Measurements from ENCODE around the gene RAP1A.

RAP1A gene

GRCh38 chr1:111736548-111737215 is 117.1 kb downstream of the RAP1A start:
- no peak for TF ChIP-seq EZH2phosphoT487 (IDR thresholded peaks at IDR 0.05; ENCODE audit: borderline replicate concordance, low read length)
- TF ChIP-seq, protein P1, sequence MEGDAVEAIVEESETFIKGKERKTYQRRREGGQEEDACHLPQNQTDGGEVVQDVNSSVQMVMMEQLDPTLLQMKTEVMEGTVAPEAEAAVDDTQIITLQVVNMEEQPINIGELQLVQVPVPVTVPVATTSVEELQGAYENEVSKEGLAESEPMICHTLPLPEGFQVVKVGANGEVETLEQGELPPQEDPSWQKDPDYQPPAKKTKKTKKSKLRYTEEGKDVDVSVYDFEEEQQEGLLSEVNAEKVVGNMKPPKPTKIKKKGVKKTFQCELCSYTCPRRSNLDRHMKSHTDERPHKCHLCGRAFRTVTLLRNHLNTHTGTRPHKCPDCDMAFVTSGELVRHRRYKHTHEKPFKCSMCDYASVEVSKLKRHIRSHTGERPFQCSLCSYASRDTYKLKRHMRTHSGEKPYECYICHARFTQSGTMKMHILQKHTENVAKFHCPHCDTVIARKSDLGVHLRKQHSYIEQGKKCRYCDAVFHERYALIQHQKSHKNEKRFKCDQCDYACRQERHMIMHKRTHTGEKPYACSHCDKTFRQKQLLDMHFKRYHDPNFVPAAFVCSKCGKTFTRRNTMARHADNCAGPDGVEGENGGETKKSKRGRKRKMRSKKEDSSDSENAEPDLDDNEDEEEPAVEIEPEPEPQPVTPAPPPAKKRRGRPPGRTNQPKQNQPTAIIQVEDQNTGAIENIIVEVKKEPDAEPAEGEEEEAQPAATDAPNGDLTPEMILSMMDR (IDR thresholded peaks at IDR 0.05; ENCODE audit: low read depth, low read length, poor library complexity, severe bottlenecking) = no peak
- no peaks in the 10 kb centered on the region for H4K20me1 ChIP-seq (ENCODE audit: control insufficient read depth, insufficient read depth, low read depth, low read length)
- no peak overlapping the region for H3K27ac ChIP-seq (ENCODE audit: low read depth, low read length)
- peaks cover 19% of the 10 kb centered on the region for H3K27me3 ChIP-seq (ENCODE audit: control insufficient read depth, low read length)
- H3K4me2 ChIP-seq (ENCODE audit: low read length) = no peak overlapping the region
- no peaks in the 10 kb centered on the region for H3K9me2 ChIP-seq (replicated peaks; ENCODE audit: control insufficient read depth, low read length)
- H3K9me3 ChIP-seq (ENCODE audit: control insufficient read depth, insufficient read depth, low read length) = no peaks in the 10 kb centered on the region
- no peaks in the 10 kb centered on the region for H3K79me2 ChIP-seq (ENCODE audit: control insufficient read depth, low read length)
- peaks cover 37% of the 10 kb centered on the region for H3K4me1 ChIP-seq (ENCODE audit: control insufficient read depth, low read length)
- H3K4me3 ChIP-seq (ENCODE audit: low read length) = no peak overlapping the region
- H3K36me3 ChIP-seq (ENCODE audit: control insufficient read depth, low read length) = no peaks in the 10 kb centered on the region
- peaks cover 3% of the 10 kb centered on the region; the same call in 1 of the 2 replicates for H3F3A ChIP-seq (ENCODE audit: control insufficient read depth, insufficient read depth)

- TF ChIP-seq, protein P1 (IDR thresholded peaks at IDR 0.05; ENCODE audit: low read depth, low read length, poor library complexity, severe bottlenecking) = peak; percentile 26
- no peak for TF ChIP-seq EZH2phosphoT487 (IDR thresholded peaks at IDR 0.05; ENCODE audit: borderline replicate concordance, low read length)
- no peaks in the 10 kb centered on the region for H3K79me2 ChIP-seq (ENCODE audit: control insufficient read depth, low read length)
- H3K9me2 ChIP-seq (replicated peaks; ENCODE audit: control insufficient read depth, low read length) = no peaks in the 10 kb centered on the region
- H3K36me3 ChIP-seq (ENCODE audit: control insufficient read depth, low read length) = no peaks in the 10 kb centered on the region
- no peaks in the 10 kb centered on the region for H3K9me3 ChIP-seq (ENCODE audit: control insufficient read depth, insufficient read depth, low read length)
- no peaks in the 10 kb centered on the region for H4K20me1 ChIP-seq (ENCODE audit: control insufficient read depth, insufficient read depth, low read depth, low read length)
- H3K4me2 ChIP-seq (ENCODE audit: low read length) = peak overlapping the region; percentile 94
- H3K4me1 ChIP-seq (ENCODE audit: control insufficient read depth, low read length) = peaks cover 37% of the 10 kb centered on the region
- H3K27me3 ChIP-seq (ENCODE audit: control insufficient read depth, low read length) = peaks cover 19% of the 10 kb centered on the region
- no peak overlapping the region for H3K27ac ChIP-seq (ENCODE audit: low read depth, low read length)
- H3K4me3 ChIP-seq (ENCODE audit: low read length) = peak overlapping the region; percentile 78
- peaks cover 3% of the 10 kb centered on the region; the same call in 1 of the 2 replicates for H3F3A ChIP-seq (ENCODE audit: control insufficient read depth, insufficient read depth)
Measured at GRCh38 chr1:111737216-111738132, 117.9 kb downstream of the RAP1A start.

- Histone ChIP-seq H3K4me3 (ENCODE audit: low read length) (peak overlapping the region; percentile 78), H3K4me2 (ENCODE audit: low read length) (peak overlapping the region; percentile 94), H3K4me1 (ENCODE audit: control insufficient read depth, low read length) (peaks cover 37% of the 10 kb centered on the region), H4K20me1 (ENCODE audit: control insufficient read depth, insufficient read depth, low read depth, low read length) (no peaks in the 10 kb centered on the region), H3K9me2 (replicated peaks; ENCODE audit: control insufficient read depth, low read length) (no peaks in the 10 kb centered on the region), H3K27me3 (ENCODE audit: control insufficient read depth, low read length) (peaks cover 19% of the 10 kb centered on the region), H3K9me3 (ENCODE audit: control insufficient read depth, insufficient read depth, low read length) (no peaks in the 10 kb centered on the region), H3F3A (ENCODE audit: control insufficient read depth, insufficient read depth) (peaks cover 3% of the 10 kb centered on the region; the same call in 1 of the 2 replicates), H3K36me3 (ENCODE audit: control insufficient read depth, low read length) (no peaks in the 10 kb centered on the region), H3K79me2 (ENCODE audit: control insufficient read depth, low read length) (no peaks in the 10 kb centered on the region), H3K27ac (ENCODE audit: low read depth, low read length) (no peak overlapping the region)
- TF ChIP-seq, protein P1 (IDR thresholded peaks at IDR 0.05; ENCODE audit: low read depth, low read length, poor library complexity, severe bottlenecking) = no peak
- TF ChIP-seq EZH2phosphoT487 (IDR thresholded peaks at IDR 0.05; ENCODE audit: borderline replicate concordance, low read length) = no peak
Measured at GRCh38 chr1:111738133-111738435, 118.5 kb downstream of the RAP1A start.

Measured in DOHH2 (cell line).